MG63 (cell line): ENCODE measurements around the gene ERCC3. TPM values are rescaled to one million over a fixed set of nuclear protein-coding genes. Genes with fewer than 3 reads are reported as not detected.
"Not testable (repeated sequence)": the region's sequence is repeated elsewhere in the genome, so short reads cannot be mapped to it uniquely, and the experiment has no call there.

Experiments used
- DNase-seq: peaks from one replicate; pipeline ENCODE4 v3.0.0-alpha.2; 2020
- H3K27me3 ChIP-seq: fragments of 250-450 bp; sonication (Bioruptor Pico); 2 replicates; pipeline ENCODE4 v1.5.1; 2020; ENCODE audit warnings: mild to moderate bottlenecking, moderate library complexity
- H3K36me3 ChIP-seq: fragments of 250-450 bp; sonication (Bioruptor Pico); 2 replicates; pipeline ENCODE4 v1.5.1; 2020; ENCODE audit warnings: mild to moderate bottlenecking, moderate library complexity
- H3K4me3 ChIP-seq: fragments of 250-450 bp; sonication (Bioruptor Pico); 2 replicates; pipeline ENCODE4 v1.5.1; 2020; ENCODE audit warnings: mild to moderate bottlenecking, moderate library complexity
- H3K9me3 ChIP-seq: fragments of 250-450 bp; sonication (Bioruptor Pico); 2 replicates; pipeline ENCODE4 v1.5.1; 2020; ENCODE audit warnings: mild to moderate bottlenecking, moderate library complexity
- total RNA-seq: library from RNA; depleted of rRNA; stranded (reverse); fragments of >200 nt; shearing (Covaris generic); gene quantifications from 2 replicates; pipeline ENCODE4 v1.2.3, GENCODE V29; 2014; ENCODE audit warnings: low replicate concordance; rRNA removed

ERCC3 gene
- total RNA-seq, 1 experiment from 2014 or later: 35.1 TPM

DNA sequence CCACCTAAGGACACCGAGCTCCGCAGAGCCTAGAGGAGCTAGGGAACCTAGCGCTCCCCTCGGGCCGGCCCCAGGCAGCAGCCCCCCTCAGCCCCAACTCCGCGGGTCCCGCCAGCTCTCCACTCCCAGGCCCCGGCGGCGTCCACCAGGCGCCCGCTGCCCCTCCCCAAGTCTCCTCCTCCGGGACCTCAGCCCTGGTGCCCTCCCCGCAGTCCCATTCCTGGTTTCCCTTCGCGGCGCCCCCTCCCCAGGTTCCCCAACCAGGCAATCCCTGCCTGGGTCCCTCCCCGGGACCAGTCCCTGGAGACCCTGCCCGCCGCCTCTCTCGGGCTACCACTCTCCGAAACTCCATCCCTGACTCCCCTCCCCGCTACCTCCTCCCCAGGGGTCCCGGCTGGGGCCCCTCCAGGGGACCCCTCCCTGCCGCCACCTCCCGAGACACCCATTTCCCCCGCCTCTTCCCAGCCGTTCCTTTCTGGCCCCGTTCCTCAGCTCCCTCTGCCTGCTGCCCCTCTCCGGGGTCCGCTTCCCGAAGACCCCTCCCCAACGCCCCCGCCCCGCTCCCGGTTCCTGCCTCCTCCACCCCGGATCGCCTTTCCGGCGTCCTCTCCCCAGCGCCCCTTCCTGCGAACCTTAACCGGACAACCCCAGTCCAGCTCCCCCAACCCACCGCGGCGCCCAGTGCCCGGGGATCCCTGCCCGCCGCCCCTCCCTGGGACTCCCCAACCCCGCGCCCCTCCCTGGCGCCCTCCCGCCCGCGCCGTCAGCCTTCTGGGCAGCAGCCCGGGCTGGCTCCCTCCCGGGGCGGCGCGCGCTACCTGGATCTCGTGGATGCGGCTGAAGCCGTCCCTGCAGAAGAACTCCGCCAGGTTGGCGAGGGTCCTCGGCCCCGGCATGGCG lies 74.5 kb downstream of the ERCC3 start:
- no peaks in the 10 kb centered on the region for H3K36me3 ChIP-seq
- H3K27me3 ChIP-seq: peaks cover 3% of the 10 kb centered on the region
- H3K9me3 ChIP-seq: peaks cover 3% of the 10 kb centered on the region; the same call in 1 of the 2 replicates
- peak overlapping the region; percentile 40 for H3K4me3 ChIP-seq
- peak; percentile 20 for DNase-seq

- Histone ChIP-seq H3K9me3 (peaks cover 3% of the 10 kb centered on the region; the same call in 1 of the 2 replicates), H3K27me3 (peaks cover 3% of the 10 kb centered on the region), H3K4me3 (peak overlapping the region; percentile 40), H3K36me3 (no peaks in the 10 kb centered on the region)
- no peak for DNase-seq
Measured at GRCh38 chr2:127218812-127219170, 75.2 kb downstream of the ERCC3 start.

GRCh38 chr2:127217470-127218325 lies 76.2 kb downstream of the ERCC3 start:
- Histone ChIP-seq H3K27me3 (peaks cover 3% of the 10 kb centered on the region), H3K4me3 (no peak overlapping the region), H3K9me3 (peaks cover 3% of the 10 kb centered on the region; the same call in 1 of the 2 replicates), H3K36me3 (no peaks in the 10 kb centered on the region)
- DNase-seq: peak; percentile 72

DNA sequence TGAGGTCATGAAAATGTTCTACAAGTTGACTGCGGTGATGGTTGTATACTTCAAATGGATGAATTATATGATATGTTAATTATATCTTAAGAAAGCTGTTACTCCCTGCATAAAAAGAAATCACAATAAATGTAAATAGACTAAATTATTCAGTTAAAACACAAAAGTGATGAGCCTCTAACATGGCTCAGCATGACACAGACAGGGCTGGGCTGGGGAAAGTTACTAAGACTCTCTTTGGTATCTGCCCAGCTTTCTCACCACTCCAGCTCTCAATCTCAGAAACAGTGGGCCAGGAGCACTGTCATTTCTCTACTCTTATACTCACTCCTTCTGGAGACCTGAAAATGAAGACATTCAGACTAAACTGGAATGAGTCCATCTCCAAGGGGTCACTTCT lies 77.4 kb downstream of the ERCC3 start:
- Histone ChIP-seq H3K4me3 (no peak overlapping the region), H3K36me3 (no peaks in the 10 kb centered on the region), H3K27me3 (peaks cover 3% of the 10 kb centered on the region), H3K9me3 (peaks cover 3% of the 10 kb centered on the region; the same call in 1 of the 2 replicates)
- no peak for DNase-seq

DNA sequence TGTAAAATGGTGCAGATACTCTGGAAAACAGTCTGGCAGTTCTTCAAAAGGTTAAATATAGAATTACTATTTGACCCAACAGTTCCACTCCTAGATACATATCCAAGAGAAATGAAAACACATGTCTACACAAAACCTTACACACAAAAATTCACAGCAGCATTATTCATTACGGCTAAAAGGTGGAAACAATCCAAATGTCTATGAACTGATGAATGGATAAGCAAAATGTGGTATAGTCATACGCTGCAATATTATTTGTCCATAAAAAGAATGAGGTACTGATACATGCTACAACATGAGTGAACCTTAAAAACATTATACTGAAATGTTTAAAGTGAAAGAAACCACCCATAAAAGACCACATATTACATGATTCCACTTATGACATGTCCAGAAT lies 77.8 kb downstream of the ERCC3 start:
- Histone ChIP-seq H3K4me3 (no peak overlapping the region), H3K36me3 (no peaks in the 10 kb centered on the region), H3K27me3 (peaks cover 3% of the 10 kb centered on the region), H3K9me3 (peaks cover 3% of the 10 kb centered on the region; the same call in 1 of the 2 replicates)
- DNase-seq: no peak

- H3K27me3 ChIP-seq: not testable (repeated sequence)
Measured at GRCh38 chr2:127214201-127214600, 79.7 kb downstream of the ERCC3 start.

GRCh38 chr2:127208313-127208712 lies 85.6 kb downstream of the ERCC3 start:
- H3K4me3 ChIP-seq: no peak overlapping the region
- H3K9me3 ChIP-seq: no peaks in the 10 kb centered on the region
- no peaks in the 10 kb centered on the region for H3K36me3 ChIP-seq
- H3K27me3 ChIP-seq: no peaks in the 10 kb centered on the region
- peak; percentile 88 for DNase-seq

More at GRCh38 chr2:127214201-127214600, 79.7 kb downstream of the ERCC3 start:
- not testable (repeated sequence) for H3K9me3 ChIP-seq, H3K36me3 ChIP-seq, DNase-seq, H3K4me3 ChIP-seq

Other genes starting within 250 kb of the ERCC3 start
- 33.7 and 50.8 TPM in 2 replicates for gene BIN1, start 187.0 kb downstream of the ERCC3 start, total RNA-seq
- gene CYP27C1, start 73.8 kb downstream of the ERCC3 start, total RNA-seq: not detected in 2 replicates
- gene MAP3K2, start 93.8 kb upstream of the ERCC3 start, total RNA-seq: 10.6 and 32.9 TPM in 2 replicates
- gene PROC, start 124.3 kb upstream of the ERCC3 start, total RNA-seq: not detected in 2 replicates
- 26.2 and 29.0 TPM in 2 replicates for gene IWS1, start 232.3 kb upstream of the ERCC3 start, total RNA-seq
- 0.89 TPM in 1 of 2 replicates, not detected in the other for gene MYO7B, start 241.5 kb upstream of the ERCC3 start, total RNA-seq